ENCODE data around the gene PARD3B. TPM values are rescaled to one million over a fixed set of nuclear protein-coding genes. Genes with fewer than 3 reads are reported as not detected.

Gene PARD3B
- total RNA-seq, 1 donor from 2014 or later = 29.4 TPM

- no peak for DNase-seq (ENCODE audit: low spot score)
Observed at GRCh38 chr2:204880928-204881327, 335.7 kb downstream of the PARD3B start.

GRCh38 chr2:204881655-204882054, 336.4 kb downstream of the PARD3B start:
- no peak for DNase-seq (ENCODE audit: low spot score)

GRCh38 chr2:204885747-204886146, 340.5 kb downstream of the PARD3B start:
- DNase-seq (ENCODE audit: low spot score) = no peak

GRCh38 chr2:204886713-204887112, 341.4 kb downstream of the PARD3B start:
- no peak for DNase-seq (ENCODE audit: low spot score)

GRCh38 chr2:204888222-204888621, 342.9 kb downstream of the PARD3B start:
- DNase-seq (ENCODE audit: low spot score) = no peak

GRCh38 chr2:204890680-204891079, 345.4 kb downstream of the PARD3B start:
- no peak for DNase-seq (ENCODE audit: low spot score)

- DNase-seq (ENCODE audit: low spot score) = no peak
Observed at GRCh38 chr2:204891739-204892138, 346.5 kb downstream of the PARD3B start.

GRCh38 chr2:204892506-204893255, 347.4 kb downstream of the PARD3B start:
- DNase-seq (ENCODE audit: low spot score) = no peak

GRCh38 chr2:204896146-204896545, 350.9 kb downstream of the PARD3B start:
- no peak for DNase-seq (ENCODE audit: low spot score)

- no peak for DNase-seq (ENCODE audit: low spot score)
Observed at GRCh38 chr2:204897561-204897960, 352.3 kb downstream of the PARD3B start.

GRCh38 chr2:204898928-204899640, 353.8 kb downstream of the PARD3B start:
- no peak for DNase-seq (ENCODE audit: low spot score)

- no peak for DNase-seq (ENCODE audit: low spot score)
Observed at GRCh38 chr2:204899983-204900382, 354.7 kb downstream of the PARD3B start.

GRCh38 chr2:204900487-204900886, 355.2 kb downstream of the PARD3B start:
- no peak for DNase-seq (ENCODE audit: low spot score)

- DNase-seq (ENCODE audit: low spot score) = no peak
Observed at GRCh38 chr2:204900910-204901309, 355.6 kb downstream of the PARD3B start.

GRCh38 chr2:204901591-204901990, 356.3 kb downstream of the PARD3B start:
- no peak for DNase-seq (ENCODE audit: low spot score)

- no peak for DNase-seq (ENCODE audit: low spot score)
Observed at GRCh38 chr2:204909791-204910190, 364.5 kb downstream of the PARD3B start.

GRCh38 chr2:204913312-204913711, 368.0 kb downstream of the PARD3B start:
- no peak for DNase-seq (ENCODE audit: low spot score)

GRCh38 chr2:204913854-204914464, 368.7 kb downstream of the PARD3B start:
- DNase-seq (ENCODE audit: low spot score) = no peak

- DNase-seq (ENCODE audit: low spot score) = no peak
Observed at GRCh38 chr2:204914708-204915107, 369.4 kb downstream of the PARD3B start.

- DNase-seq (ENCODE audit: low spot score) = no peak
Observed at GRCh38 chr2:204917089-204917701, 371.9 kb downstream of the PARD3B start.

- DNase-seq (ENCODE audit: low spot score) = no peak
Observed at GRCh38 chr2:204920776-204921175, 375.5 kb downstream of the PARD3B start.

- DNase-seq (ENCODE audit: low spot score) = no peak
Observed at GRCh38 chr2:204923957-204924356, 378.7 kb downstream of the PARD3B start.
